Measurements from ENCODE around the gene SPEM2.

Gene SPEM2

GRCh38 chr17:7421186-7421585 lies 4.2 kb upstream of the SPEM2 start:
- no peak for DNase-seq (ENCODE audit: low spot score)

GRCh38 chr17:7423679-7424078 lies 1.7 kb upstream of the SPEM2 start:
- DNase-seq (ENCODE audit: low spot score), result no peak

GRCh38 chr17:7425756-7426155 lies 340 bp downstream of the SPEM2 start:
- no peak for DNase-seq (ENCODE audit: low spot score)

- DNase-seq (ENCODE audit: low spot score), result no peak
Measured at GRCh38 chr17:7426203-7426863, 917 bp downstream of the SPEM2 start.

GRCh38 chr17:7426896-7427489 lies 1.6 kb downstream of the SPEM2 start:
- no peak for DNase-seq (ENCODE audit: low spot score)

- no peak for DNase-seq (ENCODE audit: low spot score)
Measured at GRCh38 chr17:7427549-7427948, 2.1 kb downstream of the SPEM2 start.

- DNase-seq (ENCODE audit: low spot score), result no peak
Measured at GRCh38 chr17:7428557-7428956, 3.1 kb downstream of the SPEM2 start, which contains the start of gene SPEM3. SPEM3 (plus strand) TSS chr17:7428857; CDS start chr17:7428903, 46 bp downstream.

GRCh38 chr17:7429722-7430121 lies 4.3 kb downstream of the SPEM2 start:
- DNase-seq (ENCODE audit: low spot score), result no peak

- DNase-seq (ENCODE audit: low spot score), result no peak
Measured at GRCh38 chr17:7431231-7431630, 5.8 kb downstream of the SPEM2 start.

GRCh38 chr17:7432296-7432695 lies 6.9 kb downstream of the SPEM2 start:
- no peak for DNase-seq (ENCODE audit: low spot score)

GRCh38 chr17:7435676-7436555 lies 10.5 kb downstream of the SPEM2 start:
- DNase-seq (ENCODE audit: low spot score), result peak; percentile 42

GRCh38 chr17:7436556-7437368 lies 11.3 kb downstream of the SPEM2 start:
- peak; percentile 84 for DNase-seq (ENCODE audit: low spot score)

GRCh38 chr17:7437369-7437863 lies 12.0 kb downstream of the SPEM2 start:
- DNase-seq (ENCODE audit: low spot score), result no peak

GRCh38 chr17:7437950-7438614 lies 12.7 kb downstream of the SPEM2 start:
- no peak for DNase-seq (ENCODE audit: low spot score)

GRCh38 chr17:7438656-7439460 lies 13.4 kb downstream of the SPEM2 start:
- no peak for DNase-seq (ENCODE audit: low spot score)

- DNase-seq (ENCODE audit: low spot score), result no peak
Measured at GRCh38 chr17:7439462-7440112, 14.2 kb downstream of the SPEM2 start, which contains the start of gene FGF11. FGF11 (plus strand) TSS chr17:7439512; CDS start chr17:7439621, 109 bp downstream.

- DNase-seq (ENCODE audit: low spot score), result no peak
Measured at GRCh38 chr17:7440113-7440833, 14.9 kb downstream of the SPEM2 start.

GRCh38 chr17:7440834-7441195 lies 15.4 kb downstream of the SPEM2 start:
- no peak for DNase-seq (ENCODE audit: low spot score)

- no peak for DNase-seq (ENCODE audit: low spot score)
Measured at GRCh38 chr17:7441266-7441665, 15.8 kb downstream of the SPEM2 start.
